HG03060 (cell line): Measurements from ENCODE around the gene ASPN.

Source experiments
- ATAC-seq: cut with Tn5 transposase; IDR thresholded peaks from one replicate; pipeline ENCODE4 v1.9.1; 2021; ENCODE audit warnings: low read depth, moderate number of reproducible peaks; ENCODE audit not compliant: unreplicated experiment

ASPN gene

DNA sequence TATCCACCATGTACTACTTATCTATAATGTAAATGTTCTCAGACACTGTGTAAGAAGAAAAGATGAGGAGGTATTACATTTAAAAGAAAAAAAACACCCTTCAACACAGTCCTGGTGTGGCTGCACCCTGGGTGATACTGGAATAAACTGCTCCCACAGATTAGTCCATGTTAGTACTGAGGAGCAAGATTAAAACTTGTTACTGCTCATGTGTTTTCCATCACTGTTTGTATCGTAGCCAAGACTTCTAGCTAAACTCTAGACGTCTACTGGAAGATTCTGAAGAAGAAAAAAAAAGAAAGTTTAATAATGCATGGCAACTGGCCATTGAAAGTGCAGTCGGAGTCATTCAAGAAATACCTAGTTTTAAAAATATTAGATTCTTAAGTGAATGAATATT, at the start of gene ASPN:
TSS of gene ASPN (minus strand) at position 178 of the 400 bp plus-strand sequence.
- ATAC-seq = no peak

DNA sequence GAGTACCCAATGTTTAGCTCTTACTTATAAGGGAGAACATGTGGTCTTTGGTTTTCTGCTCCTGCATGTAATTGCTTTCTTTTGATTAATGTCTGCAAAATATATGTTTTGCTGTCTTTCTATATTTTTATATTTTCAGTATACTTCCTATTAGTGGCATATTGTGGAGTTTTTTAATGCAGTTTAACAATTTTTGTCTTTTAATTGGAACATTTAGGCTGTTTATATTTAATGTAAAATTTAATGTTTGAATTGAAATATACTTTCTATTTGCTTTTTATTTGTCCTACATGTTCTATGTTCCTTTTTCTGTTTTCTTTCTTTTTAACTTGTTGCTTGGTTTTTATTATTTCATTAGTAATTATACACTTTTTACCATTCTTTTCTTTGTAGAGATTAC, 48.6 kb upstream of the ASPN start:
- no peak for ATAC-seq

DNA sequence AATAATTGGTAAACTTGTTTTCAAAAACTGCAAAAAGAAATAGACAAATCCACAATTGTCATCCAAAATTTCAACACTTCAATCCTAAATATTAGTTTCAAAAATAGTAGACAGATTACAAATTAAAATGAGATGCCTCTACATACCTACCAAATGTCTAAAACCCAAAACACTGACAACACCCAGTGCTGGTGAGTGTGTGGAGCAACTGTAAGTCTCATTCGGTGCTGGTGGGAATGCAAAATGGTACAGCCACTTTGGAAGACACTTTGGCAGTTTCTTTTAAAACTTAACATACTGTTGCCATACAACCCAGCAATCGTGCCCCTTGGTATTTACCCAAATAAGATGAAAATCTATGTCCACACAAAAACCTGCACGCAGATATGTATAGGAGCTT, 46.8 kb upstream of the ASPN start:
- ATAC-seq = no peak

DNA sequence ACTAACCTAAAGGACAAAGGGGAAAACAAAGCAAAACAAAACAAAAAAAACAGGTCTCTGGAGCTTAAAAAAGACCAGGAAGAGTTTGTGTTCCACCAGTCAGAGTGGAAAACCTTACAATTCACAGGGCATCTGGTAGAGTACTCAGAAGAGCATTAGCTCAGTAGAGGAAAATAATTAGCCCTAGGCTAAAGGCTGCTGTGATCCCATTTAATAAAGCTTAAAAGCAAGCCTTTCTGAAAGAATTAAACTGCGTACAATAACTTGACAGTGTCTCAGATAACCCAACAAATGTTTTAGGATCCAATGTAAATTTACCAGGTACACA, 46.2 kb upstream of the ASPN start:
- no peak for ATAC-seq

DNA sequence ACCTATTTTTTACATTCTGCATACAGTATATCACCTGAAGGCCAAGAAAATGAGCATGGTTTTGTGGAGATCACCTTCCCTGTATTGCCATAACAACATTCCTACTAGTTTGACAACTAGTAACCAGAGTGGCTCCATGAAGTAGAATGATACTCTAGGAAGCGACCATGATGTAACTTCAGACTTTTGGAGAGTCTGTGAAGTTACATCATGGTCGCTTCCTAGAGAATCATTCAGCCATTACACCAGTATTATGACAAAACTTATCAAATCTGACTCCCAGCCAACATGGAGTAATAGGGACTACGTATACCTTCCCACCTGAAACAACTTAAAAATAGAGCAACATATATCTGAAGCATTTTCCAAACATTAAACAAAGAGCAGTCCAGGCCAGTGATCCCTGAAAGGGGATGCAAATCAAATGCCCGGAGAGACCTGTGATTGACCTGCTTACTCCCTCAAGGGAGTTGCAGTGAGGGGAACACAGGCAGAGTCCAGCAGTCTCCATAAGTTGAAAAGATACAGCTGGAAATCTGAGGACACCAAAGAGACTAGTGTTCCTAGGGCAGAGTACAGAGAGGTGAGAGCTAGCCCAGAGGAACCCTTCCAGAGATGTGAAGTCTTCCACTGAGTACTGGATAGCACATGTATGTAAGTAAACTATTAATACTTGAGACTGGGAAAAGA, 45.7 kb upstream of the ASPN start:
- no peak for ATAC-seq

DNA sequence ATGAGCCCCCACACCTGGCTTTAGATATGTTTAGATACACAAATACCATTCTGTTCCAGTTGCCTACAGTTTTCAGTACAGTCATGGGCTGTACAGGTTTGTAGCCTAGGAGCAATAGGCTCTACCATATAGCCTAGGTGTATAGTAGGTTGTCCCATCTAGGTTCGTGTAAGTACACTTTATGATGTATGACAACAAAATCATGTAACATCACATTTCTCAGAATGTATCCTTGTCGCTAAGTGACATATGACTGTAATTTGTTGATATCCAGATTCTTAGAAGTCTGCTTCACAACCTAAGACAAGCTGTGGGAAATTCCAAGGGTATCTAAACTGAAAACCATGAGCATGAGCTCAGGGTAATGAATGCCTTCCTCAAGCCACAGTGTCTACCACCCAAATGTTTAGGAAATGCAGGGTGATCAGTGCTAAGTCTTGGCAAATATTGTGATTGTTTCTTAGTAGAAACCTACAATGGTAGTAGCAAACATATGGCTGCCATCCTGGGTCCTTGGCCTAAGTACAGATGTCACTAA, 45.1 kb upstream of the ASPN start:
- no peak for ATAC-seq

DNA sequence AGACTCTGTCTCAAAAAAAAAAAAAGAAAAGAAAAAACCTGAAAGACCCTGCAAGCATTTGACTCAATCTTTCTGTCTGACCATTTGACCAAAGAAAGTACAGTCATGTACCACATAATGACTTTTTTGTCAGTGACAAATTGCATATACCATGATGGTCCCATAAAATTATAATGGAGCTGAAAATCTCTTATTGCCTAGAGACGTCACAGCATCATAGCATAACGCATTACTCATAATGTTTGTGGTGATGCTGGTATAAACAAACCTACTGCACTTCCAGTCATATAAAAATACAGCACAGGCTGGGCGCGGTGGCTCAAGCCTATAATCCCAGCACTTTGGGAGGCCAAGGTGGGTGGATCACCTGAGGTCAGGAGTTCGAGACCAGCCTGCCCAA, 43.0 kb upstream of the ASPN start:
- ATAC-seq = no peak

DNA sequence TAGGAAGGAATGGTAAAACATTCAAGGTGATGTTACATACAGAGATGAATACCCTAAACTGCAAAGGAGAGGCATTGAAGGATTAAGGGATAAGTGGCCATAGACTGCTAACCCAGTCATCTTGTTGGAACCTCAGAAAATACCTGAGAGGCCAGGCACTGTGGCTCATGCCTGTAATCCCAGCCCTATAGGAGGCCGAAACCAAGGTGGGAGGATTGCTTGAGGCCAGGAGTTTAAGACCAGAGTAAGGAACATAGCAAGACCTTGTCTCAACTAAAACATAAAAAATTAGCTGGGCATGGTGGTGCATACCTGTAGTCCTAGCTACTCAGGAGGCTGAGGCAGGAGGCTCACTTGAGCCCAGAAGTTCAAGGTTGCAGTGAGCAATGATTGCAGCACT, 42.6 kb upstream of the ASPN start:
- ATAC-seq = no peak

DNA sequence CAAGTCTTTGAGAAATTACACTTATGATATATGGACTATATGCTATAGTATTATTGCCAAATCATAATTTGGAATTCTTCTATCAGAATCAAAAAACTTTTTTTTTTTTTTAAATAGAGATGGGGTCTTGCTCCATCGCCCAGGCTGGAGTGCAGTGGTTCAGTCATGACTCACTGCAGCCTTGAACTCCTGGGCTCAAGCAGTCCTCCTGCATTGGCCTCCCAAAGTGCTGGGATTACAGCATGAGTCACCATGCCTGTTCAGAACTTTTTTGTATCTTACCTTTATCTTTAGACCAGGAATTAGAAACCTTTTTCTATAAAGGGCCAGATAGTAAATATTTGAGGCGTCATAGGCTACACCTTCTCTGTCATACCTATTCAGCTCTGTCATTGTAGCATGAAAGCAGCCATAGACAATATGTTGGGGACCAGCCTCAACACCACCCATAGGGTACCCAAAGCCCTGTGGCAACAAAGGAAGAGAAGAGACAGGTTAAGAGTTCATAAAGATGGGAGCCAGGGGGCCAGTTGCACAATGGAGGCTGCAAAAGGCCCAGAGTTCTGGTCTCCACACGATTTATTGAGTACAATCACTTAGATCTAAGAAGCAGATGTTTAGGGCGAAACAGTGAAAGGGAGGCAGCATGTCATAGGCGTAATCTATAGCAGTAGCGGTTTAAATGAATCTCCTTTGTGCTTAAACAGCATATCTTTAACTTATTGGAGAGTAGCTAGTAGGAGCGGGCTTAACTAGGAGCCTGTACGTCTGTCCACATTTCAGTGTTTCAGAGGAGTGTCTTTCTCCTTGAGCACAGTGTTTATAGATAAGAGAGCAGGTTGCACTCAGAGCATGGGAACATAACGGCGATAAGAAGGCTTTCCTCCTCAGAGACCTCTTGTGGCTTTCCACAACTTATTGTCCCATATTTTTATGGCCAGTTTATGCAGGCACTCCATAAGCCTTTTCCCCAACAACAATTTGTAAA, 41.0 kb upstream of the ASPN start:
- ATAC-seq = no peak

DNA sequence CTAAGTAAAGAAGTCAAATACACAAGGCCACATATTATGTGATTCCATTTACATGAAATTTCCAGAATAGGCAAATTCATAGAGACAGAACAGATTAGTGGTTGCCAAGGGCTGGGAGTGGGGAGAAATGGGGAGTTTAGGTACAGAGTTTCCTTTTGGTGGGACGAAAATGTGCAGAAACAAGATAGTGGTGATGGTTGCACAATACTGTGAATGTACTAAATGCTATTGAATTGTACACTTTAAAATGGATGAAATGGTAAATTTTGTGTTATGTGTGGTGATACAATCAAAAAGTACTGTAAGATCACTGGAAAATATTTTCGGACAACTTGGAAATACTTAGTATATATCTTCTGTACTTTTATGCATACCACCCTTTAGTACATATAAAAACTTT, 38.5 kb upstream of the ASPN start:
- ATAC-seq = no peak

DNA sequence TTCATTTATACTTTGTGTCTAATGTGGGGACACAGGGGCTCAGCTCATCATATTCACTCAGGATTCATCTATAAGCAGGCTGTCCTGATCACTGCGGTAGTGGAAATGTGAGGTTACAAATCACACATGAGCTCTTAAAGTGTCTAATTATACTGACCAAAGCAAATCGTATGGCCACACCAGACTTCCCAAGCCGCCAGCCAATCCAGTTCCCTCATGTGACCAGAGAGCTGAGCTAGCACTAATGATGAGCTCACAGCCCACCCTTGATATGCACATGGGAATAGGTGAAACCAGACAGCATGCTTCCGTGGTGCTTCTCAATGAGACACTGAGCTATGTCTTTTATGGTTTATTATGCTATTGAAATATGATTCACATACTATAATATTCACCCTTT, 35.9 kb upstream of the ASPN start:
- ATAC-seq = no peak

DNA sequence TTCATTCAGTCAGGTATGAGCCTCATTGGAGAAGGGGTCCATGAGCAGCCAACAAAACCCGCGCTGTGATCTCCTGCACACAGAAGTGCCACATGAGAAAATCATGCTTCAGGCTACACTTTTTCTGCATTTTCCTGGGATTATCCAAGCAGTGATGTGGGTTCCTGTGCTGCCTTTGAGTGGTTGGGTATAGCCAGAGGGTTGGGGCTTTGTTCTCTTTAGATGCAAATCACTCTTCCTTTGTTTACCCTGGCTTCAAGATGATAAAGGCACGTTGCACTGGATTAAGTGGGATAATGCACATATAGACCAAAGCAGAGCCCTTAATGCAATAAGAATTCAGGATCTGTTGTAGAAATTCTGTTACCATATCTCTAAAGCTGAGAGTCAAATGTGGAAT, 34.7 kb upstream of the ASPN start:
- ATAC-seq = no peak

DNA sequence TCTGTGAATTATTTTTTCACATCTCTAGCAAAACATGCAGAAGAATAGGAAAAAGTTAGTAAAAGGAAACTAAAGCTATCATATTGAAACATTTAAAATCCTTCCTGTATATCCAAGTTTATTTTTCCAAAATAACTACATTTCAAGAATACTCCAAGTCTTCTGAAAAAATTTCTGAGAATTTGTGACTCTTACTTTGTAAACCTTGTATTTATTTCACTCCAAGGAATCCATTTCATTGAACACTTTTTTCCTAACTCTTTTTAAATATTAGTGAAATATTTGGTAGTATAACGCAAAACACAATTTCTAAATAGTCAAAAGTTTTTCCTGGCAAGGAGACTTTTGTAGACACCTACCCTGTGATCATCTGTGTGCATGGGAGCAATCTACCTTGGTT, 34.2 kb upstream of the ASPN start:
- no peak for ATAC-seq

DNA sequence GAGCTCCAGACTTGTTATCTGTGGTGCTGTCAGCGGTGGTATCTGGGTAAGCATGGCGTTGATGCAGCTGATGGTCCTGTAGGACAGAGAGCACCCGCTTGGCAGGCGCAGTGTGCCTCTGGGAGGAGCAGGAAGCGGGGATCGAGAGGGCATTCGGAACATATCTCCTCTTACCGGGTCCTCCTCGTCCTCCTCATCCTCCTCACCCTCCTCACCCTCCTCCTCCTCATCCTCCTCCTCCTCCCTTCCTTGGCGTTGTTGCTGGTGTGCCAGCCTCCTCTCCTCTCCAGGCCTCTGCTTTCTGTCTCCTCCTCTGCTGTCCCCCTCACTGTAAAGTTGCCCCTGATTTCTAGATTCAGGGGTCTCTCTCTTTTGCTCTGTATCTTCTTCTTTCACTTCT, 32.3 kb upstream of the ASPN start:
- ATAC-seq = no peak

DNA sequence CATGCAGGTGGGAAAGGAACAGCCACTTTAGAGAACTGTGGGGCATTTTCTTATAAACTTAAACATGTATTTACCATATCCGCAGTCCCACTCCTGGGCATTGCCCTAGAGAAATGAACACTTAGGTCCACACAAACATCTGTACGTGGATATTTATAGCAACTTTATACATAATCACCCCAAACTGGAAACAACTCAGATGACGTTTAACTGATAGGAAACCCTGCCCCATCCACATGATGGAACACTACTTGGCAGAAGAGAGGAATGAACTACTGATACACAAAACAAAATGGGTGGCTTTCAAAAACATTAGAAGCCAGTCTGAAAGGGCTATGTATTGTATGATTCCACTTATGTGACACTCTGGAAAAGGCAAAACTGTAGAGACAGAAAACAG, 31.0 kb upstream of the ASPN start:
- no peak for ATAC-seq

DNA sequence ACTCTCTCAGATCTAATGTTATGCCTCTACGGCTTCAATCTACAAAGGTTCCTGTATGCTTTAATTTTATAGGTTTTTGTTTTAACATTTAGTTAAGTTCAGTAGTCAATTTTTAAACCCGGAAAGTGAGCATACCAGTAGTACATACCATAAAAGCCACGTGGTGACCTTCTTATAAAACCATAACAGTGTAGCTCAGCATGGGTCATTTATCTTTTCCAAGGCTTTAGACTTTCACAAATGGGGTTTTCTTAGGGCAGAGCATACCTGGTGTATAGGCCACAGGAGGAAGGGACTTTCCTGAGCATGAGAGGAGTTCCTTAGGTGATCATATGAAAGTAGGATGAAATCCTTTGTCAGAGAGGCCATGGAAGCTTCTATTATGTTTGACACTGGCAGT, 30.3 kb upstream of the ASPN start:
- ATAC-seq = no peak

DNA sequence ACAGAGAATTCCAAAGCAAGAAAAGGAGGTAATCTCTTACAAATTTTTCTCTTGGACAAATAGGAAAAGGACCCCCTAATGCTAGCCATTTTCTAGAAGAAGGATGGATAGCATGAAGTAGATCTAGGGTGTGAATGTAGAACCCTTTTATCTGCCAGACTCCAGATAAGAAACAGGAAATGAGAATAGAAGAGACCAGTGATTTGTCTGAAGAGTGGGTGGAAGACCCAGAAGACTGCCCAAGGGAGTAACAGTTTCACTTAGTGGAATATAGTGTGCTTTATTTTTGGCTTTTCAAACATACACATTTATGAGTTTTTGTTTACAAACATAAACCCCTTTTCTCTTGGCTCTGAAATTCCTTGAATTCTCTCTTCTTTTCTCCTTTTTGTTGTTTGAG, 28.4 kb upstream of the ASPN start:
- no peak for ATAC-seq

DNA sequence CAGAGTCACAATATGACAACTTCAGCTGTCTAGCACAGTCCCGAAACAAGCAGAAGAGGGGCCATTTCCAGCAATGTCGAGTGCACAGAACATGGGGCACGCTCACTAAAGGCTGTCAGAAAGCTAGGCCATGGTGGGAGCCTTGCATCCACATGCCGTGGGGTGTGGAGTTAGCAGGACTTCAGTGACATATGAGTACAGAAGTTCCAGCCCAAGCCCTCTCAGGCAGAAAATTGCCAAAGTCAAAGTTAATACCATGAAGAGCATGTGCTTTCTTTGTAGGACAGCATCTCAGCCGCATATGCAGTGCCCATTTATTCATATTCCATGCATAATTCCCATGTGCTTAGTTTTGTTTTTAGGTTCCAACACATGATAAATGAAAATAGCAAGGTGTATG, 26.7 kb upstream of the ASPN start:
- no peak for ATAC-seq

DNA sequence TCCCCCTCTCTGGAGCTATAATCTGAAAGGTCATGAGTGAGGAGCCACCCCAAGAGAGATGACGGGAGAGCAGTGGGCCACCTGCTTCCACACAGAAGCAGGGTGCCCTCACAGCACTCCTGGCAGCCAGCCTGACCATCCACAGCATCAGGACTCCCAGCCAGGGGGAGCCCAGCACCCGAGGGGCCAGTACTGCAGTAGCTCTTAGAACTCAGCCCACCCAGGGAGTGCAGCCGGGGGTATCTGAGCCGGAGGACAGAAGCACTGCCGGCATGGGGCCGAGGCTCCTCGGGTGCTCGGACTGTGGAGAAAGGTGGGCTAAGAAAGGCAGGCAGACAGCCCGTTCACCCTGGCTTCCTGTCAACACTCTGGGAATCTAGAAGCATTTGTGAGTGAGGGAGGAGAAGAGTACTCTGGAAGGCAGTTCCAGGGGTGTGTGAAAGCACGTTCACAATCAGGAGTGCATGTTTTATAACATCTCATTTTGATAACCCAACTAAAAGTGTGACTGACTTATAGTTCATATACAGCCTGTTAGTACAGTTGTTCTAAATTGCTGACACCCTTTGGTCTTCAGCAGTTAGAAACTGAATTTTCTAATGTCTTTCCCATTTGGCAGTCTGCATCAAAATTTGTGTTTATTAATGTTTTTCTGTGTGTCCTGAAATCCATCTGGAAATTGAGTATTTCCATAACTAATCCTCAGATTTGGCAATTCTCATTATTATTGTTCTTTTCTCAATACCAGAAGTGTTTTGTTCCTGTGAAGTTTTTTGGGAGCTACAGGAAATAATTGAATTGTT, 25.9 kb upstream of the ASPN start:
- ATAC-seq = no peak

DNA sequence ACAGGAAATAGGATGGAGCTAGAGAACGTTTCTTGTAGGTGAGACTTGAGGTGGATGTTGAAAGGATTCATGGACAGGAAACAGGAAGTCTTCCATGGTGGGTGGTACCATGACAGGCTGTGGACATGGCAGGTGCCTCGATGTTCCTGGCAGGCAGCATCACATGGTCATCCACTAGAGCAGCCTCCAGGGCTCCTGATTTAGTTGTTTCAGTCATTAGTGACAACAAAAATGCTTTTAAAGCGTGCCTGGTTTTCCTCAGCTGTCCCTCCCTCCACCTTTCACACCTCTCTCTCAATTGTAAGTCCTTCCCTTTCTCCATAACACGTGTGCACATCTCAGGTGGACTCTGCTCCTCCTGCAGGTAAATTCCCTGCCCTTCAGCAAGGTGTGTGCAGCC, 25.2 kb upstream of the ASPN start:
- no peak for ATAC-seq

DNA sequence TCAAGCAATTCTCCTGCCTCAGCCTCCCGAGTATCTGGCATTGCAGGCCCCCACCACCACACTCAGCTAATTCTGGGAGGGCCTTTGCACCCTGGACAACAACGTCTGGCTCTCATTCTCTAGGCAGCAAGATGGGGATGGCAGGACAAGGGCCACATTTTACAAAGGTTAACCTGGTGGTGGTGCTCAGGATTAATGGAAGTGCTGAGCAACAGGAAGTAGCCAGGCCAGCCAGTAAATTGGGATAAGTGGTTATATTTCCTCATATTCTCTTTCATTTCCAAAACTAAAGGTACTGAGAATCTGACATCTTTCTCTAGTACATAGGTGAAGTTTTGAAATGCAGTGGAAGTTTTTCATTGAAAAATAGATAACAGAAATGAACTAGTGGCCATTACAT, 24.7 kb upstream of the ASPN start:
- no peak for ATAC-seq
